K562 (cell line): ENCODE measurements around the gene GLOD4. TPM values are rescaled to one million over a fixed set of nuclear protein-coding genes. Genes with fewer than 3 reads are reported as not detected.

Source experiments
- ATAC-seq: fragments of 200-7000 bp; cut with Tn5 transposase; 3 replicates; pipeline ENCODE4 v1.9.1; 2020; ENCODE audit warnings: moderate library complexity
- BruUV-seq: library from RNA; stranded (reverse); fragments of 400-500 nt; replicated peaks from 2 replicates; lab custom pipeline; 2021; lab: Mats Ljungman, UMichigan
- CTCF ChIA-PET: fragments of 300-600 bp; formaldehyde crosslinking; extraction: SDS; loops from one replicate; lab custom pipeline; 2021; ENCODE audit warnings: low intra/inter-chr PET ratio; lab: Yijun Ruan, JAX
- POLR2A ChIA-PET: fragments of 300-600, 350-650 bp; sonication (Branson Sonifier 250); formaldehyde crosslinking; extraction: SDS; loops from one replicate; lab custom pipeline; 2021; ENCODE audit warnings: antibody characterized with exemption, inconsistent platforms; lab: Yijun Ruan, JAX
- DNase-seq, 4 experiments: peaks; one replicate each; pipeline versions ENCODE4 v3.0.0 to v3.0.0-alpha.2; 2011 to 2018; ENCODE audit warnings: low spot score in 3 of 4, mixed read lengths in 3 of 4; ENCODE audit errors: extremely low read depth in 1 of 4
- FAIRE-seq: peaks from 2 replicates; lab custom pipeline; 2011; peaks lifted over from hg19 to GRCh38; lab: Jason Lieb, UNC
- H2AFZ ChIP-seq: 2 replicates; pipeline ENCODE4 v1.6.0; 2011; ENCODE audit warnings: low read depth, low read length, control low read depth, inconsistent platforms
- H3K27ac ChIP-seq: fragments of 200-600 bp; 3 replicates; pipeline ENCODE4 v1.8.0; 2011; ENCODE audit warnings: low read depth, mild to moderate bottlenecking, control low read depth, inconsistent platforms, low read length, moderate library complexity, mixed read lengths; ENCODE audit errors: extremely low read depth
- H3K27me3 ChIP-seq, 2 experiments: fragments of 300-600 bp in 1 of 2; 2 replicates in 1 of 2; 3 replicates in 1 of 2; pipeline versions ENCODE4 v1.6.0 to v1.8.0; 2011; ENCODE audit warnings: inconsistent platforms in 2 of 2, low read length in 2 of 2, mild to moderate bottlenecking in 1 of 2, mixed read lengths in 1 of 2, moderate library complexity in 1 of 2; ENCODE audit not compliant: control insufficient read depth in 2 of 2, insufficient read depth in 2 of 2
- H3K36me3 ChIP-seq: fragments of 300-600 bp; 3 replicates; pipeline ENCODE4 v1.8.0; 2011; ENCODE audit warnings: mild to moderate bottlenecking, low read length, inconsistent platforms; ENCODE audit not compliant: control insufficient read depth, insufficient read depth
- H3K4me1 ChIP-seq, 2 experiments: fragments of 200-600 bp in 1 of 2; replicated peaks in 1 of 2; 2 replicates in 1 of 2; 3 replicates in 1 of 2; pipeline versions ENCODE4 v1.5.1 to v1.8.0; 2011; ENCODE audit warnings: inconsistent platforms in 2 of 2, low read length in 2 of 2, mild to moderate bottlenecking in 1 of 2, mixed read lengths in 1 of 2, moderate library complexity in 1 of 2; ENCODE audit not compliant: control insufficient read depth in 2 of 2, insufficient read depth in 2 of 2
- H3K4me2 ChIP-seq: 2 replicates; pipeline ENCODE4 v1.6.1; 2011; ENCODE audit warnings: low read length, control low read depth, inconsistent platforms, mixed read lengths; ENCODE audit not compliant: insufficient read depth
- H3K4me3 ChIP-seq: fragments of 200-600 bp; sonication (generic), shearing (Covaris generic); 2 replicates; pipeline ENCODE4 v1.5.1; 2016; ENCODE audit warnings: control low read depth, inconsistent platforms
- H3K79me2 ChIP-seq: fragments of 200-600 bp; 3 replicates; pipeline ENCODE4 v1.8.0; 2011; ENCODE audit warnings: low read length, inconsistent platforms; ENCODE audit not compliant: control insufficient read depth, insufficient read depth
- H3K9ac ChIP-seq, 2 experiments: 2 replicates each; pipeline versions ENCODE4 v1.6.0 to v1.6.1; 2011; ENCODE audit warnings: low read depth in 2 of 2, low read length in 2 of 2, control low read depth in 1 of 2, inconsistent platforms in 1 of 2, mild to moderate bottlenecking in 1 of 2, mixed read lengths in 1 of 2; ENCODE audit not compliant: insufficient read depth in 1 of 2
- H3K9me1 ChIP-seq: one replicate; pipeline ENCODE4 v1.6.0; 2011; ENCODE audit warnings: inconsistent platforms, mild to moderate bottlenecking, low read length, moderate library complexity; ENCODE audit not compliant: control insufficient read depth, insufficient read depth
- H3K9me3 ChIP-seq: replicated peaks from 2 replicates; pipeline ENCODE4 v1.5.1; 2011; ENCODE audit warnings: low read depth, low read length, inconsistent platforms; ENCODE audit not compliant: control insufficient read depth, insufficient read depth
- H4K20me1 ChIP-seq: replicated peaks from 2 replicates; pipeline ENCODE4 v1.6.1; 2011; ENCODE audit warnings: low read length, inconsistent platforms, mixed read lengths; ENCODE audit not compliant: control insufficient read depth, insufficient read depth
- ZNF121 ChIP-seq: sonication (generic); formaldehyde crosslinking; conservative IDR thresholded peaks from 2 replicates; pipeline ENCODE4 v1.8.0; 2022; ENCODE audit warnings: missing genetic modification reagents
- WGBS: fragments of 100-300 bp; shearing (Covaris generic); methylation state at CpG from one replicate; pipeline ENCODE4 v1.1.6; 2016; ENCODE audit warnings: low coverage, mixed read lengths; ENCODE audit not compliant: insufficient coverage; ENCODE audit errors: missing lambda C conversion rate; 5-methylcytosine and 5-hydroxymethylcytosine counted together
- in situ Hi-C: fragments of 300-500 bp; cut with MboI; formaldehyde crosslinking; loops from 4 replicates; pipeline ENCODE4 v1.15.0; 2018; ENCODE audit warnings: inconsistent platforms, mixed read lengths
- intact Hi-C: fragments of 100-400 bp; cut with micrococcal nuclease; formaldehyde crosslinking; loops from 2 replicates; pipeline ENCODE4 v1.14.2; 2022
- polyA plus RNA-seq, 8 experiments: library from polyadenylated mRNA; depleted of rRNA in 4 of 8; stranded (reverse) in 5 of 8; unstranded in 3 of 8; fragments of >200 nt; fragmentation: Nextera tagmentation in 2 of 8; fragmentation: Illumina TruSeq in 1 of 8; extraction: Ambion mirVana in 2 of 8; extraction: Trizol in 1 of 8; gene quantifications; 2 replicates each; pipeline versions ENCODE4 v1.2.1 to v1.2.3, GENCODE V29; 2011 to 2014; ENCODE audit warnings: inconsistent platforms in 1 of 8, missing spikeins in 1 of 8
- total RNA-seq, 7 experiments: library from RNA; depleted of rRNA in 6 of 7; stranded (reverse); fragments of >200 nt in 6 of 7; fragmentation: Illumina TruSeq in 2 of 7; extraction: Trizol in 2 of 7; gene quantifications; 2 replicates each; pipeline versions ENCODE4 v1.2.1 to v1.2.3, GENCODE V29; 2011 to 2021; ENCODE audit warnings: low replicate concordance in 1 of 7
- TF ChIP-seq, protein P1 (sequence below): fragments of 250-450 bp; sonication (Bioruptor Pico); IDR thresholded peaks from 2 replicates; pipeline ENCODE4 v1.8.0; 2021; ENCODE audit warnings: moderate library complexity, mild to moderate bottlenecking, inconsistent platforms

The GLOD4 gene
- total and polyA plus RNA-seq, 9 of the 15 experiments (the other 6 are each of a cell fraction or from before 2014, with no cell fraction given), result 52.0 to 109 (median 64.9) TPM

DNA sequence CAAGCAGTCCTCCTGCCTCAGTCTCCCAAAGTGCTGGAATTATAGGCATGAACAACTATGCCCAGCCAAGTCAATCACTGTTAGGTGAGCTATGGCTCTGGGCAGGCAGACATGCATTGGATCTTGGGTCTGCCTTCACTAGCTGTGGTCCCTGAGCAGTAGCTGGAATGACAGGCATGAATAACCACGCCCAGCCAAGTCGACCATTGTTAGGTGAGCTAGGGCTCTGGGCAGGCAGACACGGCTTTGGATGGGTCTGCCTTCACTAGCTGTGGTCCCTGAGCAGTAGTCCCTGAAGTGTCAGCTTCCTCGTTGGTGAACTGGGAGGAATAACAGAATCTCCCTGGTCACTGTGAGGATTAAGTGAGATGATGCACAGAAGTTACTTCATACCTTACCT, 6.5 kb upstream of the GLOD4 start:
- Histone ChIP-seq H3K4me1 (peaks cover 4 to 8% of the 10 kb centered on the region in 2 experiments; a peak in 3 of 5 replicates), H3K9me3 (no peaks in the 10 kb centered on the region), H3K27ac (no peak overlapping the region), H3K27me3 (no peaks in the 10 kb centered on the region), H4K20me1 (no peaks in the 10 kb centered on the region), H3K4me2 (no peak overlapping the region), H3K79me2 (peaks cover 16% of the 10 kb centered on the region), H3K9me1 (no peaks in the 10 kb centered on the region), H2AFZ (no peak overlapping the region), H3K9ac (no peak overlapping the region)
- ATAC-seq (no peak), DNase-seq (no peak), FAIRE-seq (no peak)
- WGBS, result 88% methylated on average over 4 of the region's 4 CpGs
- no TSS peak for BruUV-seq
- intact Hi-C loops (no loop called here), in situ Hi-C loops (loop anchor here (5.0 kb wide), 1 partner anchor 199 kb away; no protein-coding TSS in a partner anchor)
- ChIA-PET CTCF (no interaction called here), POLR2A (interaction anchor here (0.6 kb wide), 1 partner anchor 598 kb away, joined by 3 read pairs; no protein-coding TSS in a partner anchor)
- peak; percentile 27; the same call in 1 of the 2 replicates for TF ChIP-seq ZNF121 (CRISPR knock-in tag)
- TF ChIP-seq, protein P1, sequence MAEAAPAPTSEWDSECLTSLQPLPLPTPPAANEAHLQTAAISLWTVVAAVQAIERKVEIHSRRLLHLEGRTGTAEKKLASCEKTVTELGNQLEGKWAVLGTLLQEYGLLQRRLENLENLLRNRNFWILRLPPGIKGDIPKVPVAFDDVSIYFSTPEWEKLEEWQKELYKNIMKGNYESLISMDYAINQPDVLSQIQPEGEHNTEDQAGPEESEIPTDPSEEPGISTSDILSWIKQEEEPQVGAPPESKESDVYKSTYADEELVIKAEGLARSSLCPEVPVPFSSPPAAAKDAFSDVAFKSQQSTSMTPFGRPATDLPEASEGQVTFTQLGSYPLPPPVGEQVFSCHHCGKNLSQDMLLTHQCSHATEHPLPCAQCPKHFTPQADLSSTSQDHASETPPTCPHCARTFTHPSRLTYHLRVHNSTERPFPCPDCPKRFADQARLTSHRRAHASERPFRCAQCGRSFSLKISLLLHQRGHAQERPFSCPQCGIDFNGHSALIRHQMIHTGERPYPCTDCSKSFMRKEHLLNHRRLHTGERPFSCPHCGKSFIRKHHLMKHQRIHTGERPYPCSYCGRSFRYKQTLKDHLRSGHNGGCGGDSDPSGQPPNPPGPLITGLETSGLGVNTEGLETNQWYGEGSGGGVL, result no peak
- TF ChIP-seq, all 486 proteins: peak for 1
- H3K4me3 ChIP-seq, result no peak overlapping the region
- H3K36me3 ChIP-seq, result peaks cover 74% of the 10 kb centered on the region; the same call in 2 of the 3 replicates
